Measurements from ENCODE around the gene ETV5. TPM values are rescaled to one million over a fixed set of nuclear protein-coding genes. Genes with fewer than 3 reads are reported as not detected.

Gene ETV5
- total and polyA plus RNA-seq, 4 donors: 3.3 to 14.9 (median 5.5) TPM

DNA sequence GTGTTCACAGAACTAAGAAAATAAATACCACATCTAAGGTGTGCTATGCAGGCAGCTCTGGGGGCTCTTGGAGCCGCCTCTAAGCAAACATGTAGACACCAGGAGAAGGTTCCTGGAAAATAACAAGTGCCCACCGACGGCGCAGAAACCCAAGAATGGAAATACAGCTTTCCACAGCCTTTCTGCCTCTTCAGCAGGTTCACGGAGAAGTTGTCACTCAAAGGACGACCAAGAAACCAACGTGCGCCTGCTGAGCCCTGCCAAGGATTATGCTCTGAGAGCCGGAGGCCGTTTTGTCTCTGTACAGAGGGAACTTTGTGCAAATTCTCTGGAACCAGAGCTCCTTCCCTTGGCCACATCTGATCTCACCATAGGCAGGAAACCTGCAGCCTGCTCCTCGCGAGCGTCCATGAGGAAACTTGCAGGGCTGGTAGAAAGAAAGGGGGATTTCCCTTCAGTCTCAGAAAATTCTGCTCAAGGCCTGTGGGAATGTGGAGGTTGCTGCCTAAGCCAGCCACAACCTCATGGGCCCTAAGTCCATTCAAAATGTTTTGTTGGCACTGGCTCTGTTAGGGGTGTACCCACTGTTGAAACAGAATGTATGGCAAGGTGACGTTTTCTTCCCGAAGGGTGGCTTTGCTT is 40.6 kb upstream of the ETV5 start:
- DNase-seq (ENCODE audit: low spot score): no peak
- Histone ChIP-seq H3K36me3 (ENCODE audit: control insufficient read depth in 4 of 4, insufficient read depth in 3 of 4, low read depth in 1 of 4, low read length in 3 of 4) (no peaks in the 10 kb centered on the region), H3K4me3 (ENCODE audit: low read depth in 1 of 3, low read length in 3 of 3) (no peak overlapping the region), H3K27ac (ENCODE audit: low read depth in 1 of 2, low read length in 2 of 2) (no peak overlapping the region), H3K9ac (ENCODE audit: low read depth in 1 of 2, low read length in 2 of 2) (no peak overlapping the region), H3K4me1 (ENCODE audit: control insufficient read depth in 4 of 4, insufficient read depth in 4 of 4, low read length in 3 of 4) (no peaks in the 10 kb centered on the region), H3K9me3 (ENCODE audit: control insufficient read depth in 4 of 4, low read length in 3 of 4) (no peaks in the 10 kb centered on the region), H3K27me3 (ENCODE audit: control insufficient read depth in 4 of 4, insufficient read depth in 4 of 4, low read length in 3 of 4) (no peaks in the 10 kb centered on the region)
- TF ChIP-seq GABPA (IDR thresholded peaks at IDR 0.05 in 1 of 2, conservative IDR thresholded peaks at IDR 0.05 in 1 of 2) (no peak), RXRA (IDR thresholded peaks at IDR 0.05) (no peak), FOXA2 (IDR thresholded peaks at IDR 0.05) (no peak), ATF3 (IDR thresholded peaks at IDR 0.05) (no peak), TAF1 (conservative IDR thresholded peaks at IDR 0.05) (no peak), NR2F2 (IDR thresholded peaks at IDR 0.05) (no peak), EGR1 (IDR thresholded peaks at IDR 0.05; ENCODE audit: low read depth in 2 of 2) (no peak), CTCF (IDR thresholded peaks at IDR 0.05; ENCODE audit: low read depth, low read length, missing input control) (no peak), RAD21 (IDR thresholded peaks at IDR 0.05) (no peak), SP1 (IDR thresholded peaks at IDR 0.05) (no peak), HNF4G (IDR thresholded peaks at IDR 0.05) (no peak), JUND (IDR thresholded peaks at IDR 0.05) (no peak), HNF4A (conservative IDR thresholded peaks at IDR 0.05) (no peak), FOXA1 (IDR thresholded peaks at IDR 0.05) (no peak)
- TF ChIP-seq, protein P1, sequence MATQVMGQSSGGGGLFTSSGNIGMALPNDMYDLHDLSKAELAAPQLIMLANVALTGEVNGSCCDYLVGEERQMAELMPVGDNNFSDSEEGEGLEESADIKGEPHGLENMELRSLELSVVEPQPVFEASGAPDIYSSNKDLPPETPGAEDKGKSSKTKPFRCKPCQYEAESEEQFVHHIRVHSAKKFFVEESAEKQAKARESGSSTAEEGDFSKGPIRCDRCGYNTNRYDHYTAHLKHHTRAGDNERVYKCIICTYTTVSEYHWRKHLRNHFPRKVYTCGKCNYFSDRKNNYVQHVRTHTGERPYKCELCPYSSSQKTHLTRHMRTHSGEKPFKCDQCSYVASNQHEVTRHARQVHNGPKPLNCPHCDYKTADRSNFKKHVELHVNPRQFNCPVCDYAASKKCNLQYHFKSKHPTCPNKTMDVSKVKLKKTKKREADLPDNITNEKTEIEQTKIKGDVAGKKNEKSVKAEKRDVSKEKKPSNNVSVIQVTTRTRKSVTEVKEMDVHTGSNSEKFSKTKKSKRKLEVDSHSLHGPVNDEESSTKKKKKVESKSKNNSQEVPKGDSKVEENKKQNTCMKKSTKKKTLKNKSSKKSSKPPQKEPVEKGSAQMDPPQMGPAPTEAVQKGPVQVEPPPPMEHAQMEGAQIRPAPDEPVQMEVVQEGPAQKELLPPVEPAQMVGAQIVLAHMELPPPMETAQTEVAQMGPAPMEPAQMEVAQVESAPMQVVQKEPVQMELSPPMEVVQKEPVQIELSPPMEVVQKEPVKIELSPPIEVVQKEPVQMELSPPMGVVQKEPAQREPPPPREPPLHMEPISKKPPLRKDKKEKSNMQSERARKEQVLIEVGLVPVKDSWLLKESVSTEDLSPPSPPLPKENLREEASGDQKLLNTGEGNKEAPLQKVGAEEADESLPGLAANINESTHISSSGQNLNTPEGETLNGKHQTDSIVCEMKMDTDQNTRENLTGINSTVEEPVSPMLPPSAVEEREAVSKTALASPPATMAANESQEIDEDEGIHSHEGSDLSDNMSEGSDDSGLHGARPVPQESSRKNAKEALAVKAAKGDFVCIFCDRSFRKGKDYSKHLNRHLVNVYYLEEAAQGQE (IDR thresholded peaks at IDR 0.05): no peak
- TF ChIP-seq, protein P2, sequence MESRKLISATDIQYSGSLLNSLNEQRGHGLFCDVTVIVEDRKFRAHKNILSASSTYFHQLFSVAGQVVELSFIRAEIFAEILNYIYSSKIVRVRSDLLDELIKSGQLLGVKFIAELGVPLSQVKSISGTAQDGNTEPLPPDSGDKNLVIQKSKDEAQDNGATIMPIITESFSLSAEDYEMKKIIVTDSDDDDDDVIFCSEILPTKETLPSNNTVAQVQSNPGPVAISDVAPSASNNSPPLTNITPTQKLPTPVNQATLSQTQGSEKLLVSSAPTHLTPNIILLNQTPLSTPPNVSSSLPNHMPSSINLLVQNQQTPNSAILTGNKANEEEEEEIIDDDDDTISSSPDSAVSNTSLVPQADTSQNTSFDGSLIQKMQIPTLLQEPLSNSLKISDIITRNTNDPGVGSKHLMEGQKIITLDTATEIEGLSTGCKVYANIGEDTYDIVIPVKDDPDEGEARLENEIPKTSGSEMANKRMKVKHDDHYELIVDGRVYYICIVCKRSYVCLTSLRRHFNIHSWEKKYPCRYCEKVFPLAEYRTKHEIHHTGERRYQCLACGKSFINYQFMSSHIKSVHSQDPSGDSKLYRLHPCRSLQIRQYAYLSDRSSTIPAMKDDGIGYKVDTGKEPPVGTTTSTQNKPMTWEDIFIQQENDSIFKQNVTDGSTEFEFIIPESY (IDR thresholded peaks at IDR 0.05): no peak
- TF ChIP-seq, protein P3, sequence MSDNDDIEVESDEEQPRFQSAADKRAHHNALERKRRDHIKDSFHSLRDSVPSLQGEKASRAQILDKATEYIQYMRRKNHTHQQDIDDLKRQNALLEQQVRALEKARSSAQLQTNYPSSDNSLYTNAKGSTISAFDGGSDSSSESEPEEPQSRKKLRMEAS (IDR thresholded peaks at IDR 0.05): no peak
- WGBS: 87% methylated on average over 15 of the region's 15 CpGs
